Activated CD8-positive, alpha-beta memory T cell treated with anti-CD3 and anti-CD28 coated beads, Interleukin-2, amount 10 ng/mL, durations not matched to agents 7 days and 5 days (primary cell): ENCODE measurements around the gene ATXN10. TPM values are rescaled to one million over a fixed set of nuclear protein-coding genes. Genes with fewer than 3 reads are reported as not detected.
"Not testable (repeated sequence)": the region's sequence is repeated elsewhere in the genome, so short reads cannot be mapped to it uniquely, and the experiment has no call there.

ENCODE experiments used
- ATAC-seq: fragments of 150-1000 bp; cut with Tn5 transposase; one replicate; pipeline ENCODE4 v1.10.0; 2021; ENCODE audit warnings: moderate library complexity
- CTCF ChIA-PET: fragments of 350-600 bp; sonication (Branson Sonifier 250); formaldehyde crosslinking; loops from one replicate; lab custom pipeline; 2021; ENCODE audit warnings: antibody characterized with exemption; lab: Charles Lee
- DNase-seq: peaks from one replicate; pipeline ENCODE4 v3.0.0-alpha.2; 2020
- H3K27ac Mint-ChIP-seq: one replicate; pipeline ENCODE4 v1.8.0; 2021; ENCODE audit warnings: mild to moderate bottlenecking, mixed read lengths
- H3K27me3 Mint-ChIP-seq: one replicate; pipeline ENCODE4 v1.8.0; 2021; ENCODE audit warnings: mixed read lengths
- H3K36me3 Mint-ChIP-seq: one replicate; pipeline ENCODE4 v1.8.0; 2021; ENCODE audit warnings: mild to moderate bottlenecking, mixed read lengths
- H3K4me1 Mint-ChIP-seq: one replicate; pipeline ENCODE4 v1.8.0; 2021; ENCODE audit warnings: mixed read lengths
- H3K4me3 Mint-ChIP-seq: one replicate; pipeline ENCODE4 v1.8.0; 2021; ENCODE audit warnings: mild to moderate bottlenecking, moderate library complexity, mixed read lengths
- H3K9me3 Mint-ChIP-seq: one replicate; pipeline ENCODE4 v1.8.0; 2022; ENCODE audit warnings: low read depth, mixed read lengths
- total RNA-seq, 2 experiments: library from RNA; stranded (reverse); gene quantifications; one replicate each; pipeline ENCODE4 v1.2.3, GENCODE V29; 2021

ATXN10 gene
- total RNA-seq, 2 experiments from 2014 or later, result 93.6 to 112 TPM

DNA sequence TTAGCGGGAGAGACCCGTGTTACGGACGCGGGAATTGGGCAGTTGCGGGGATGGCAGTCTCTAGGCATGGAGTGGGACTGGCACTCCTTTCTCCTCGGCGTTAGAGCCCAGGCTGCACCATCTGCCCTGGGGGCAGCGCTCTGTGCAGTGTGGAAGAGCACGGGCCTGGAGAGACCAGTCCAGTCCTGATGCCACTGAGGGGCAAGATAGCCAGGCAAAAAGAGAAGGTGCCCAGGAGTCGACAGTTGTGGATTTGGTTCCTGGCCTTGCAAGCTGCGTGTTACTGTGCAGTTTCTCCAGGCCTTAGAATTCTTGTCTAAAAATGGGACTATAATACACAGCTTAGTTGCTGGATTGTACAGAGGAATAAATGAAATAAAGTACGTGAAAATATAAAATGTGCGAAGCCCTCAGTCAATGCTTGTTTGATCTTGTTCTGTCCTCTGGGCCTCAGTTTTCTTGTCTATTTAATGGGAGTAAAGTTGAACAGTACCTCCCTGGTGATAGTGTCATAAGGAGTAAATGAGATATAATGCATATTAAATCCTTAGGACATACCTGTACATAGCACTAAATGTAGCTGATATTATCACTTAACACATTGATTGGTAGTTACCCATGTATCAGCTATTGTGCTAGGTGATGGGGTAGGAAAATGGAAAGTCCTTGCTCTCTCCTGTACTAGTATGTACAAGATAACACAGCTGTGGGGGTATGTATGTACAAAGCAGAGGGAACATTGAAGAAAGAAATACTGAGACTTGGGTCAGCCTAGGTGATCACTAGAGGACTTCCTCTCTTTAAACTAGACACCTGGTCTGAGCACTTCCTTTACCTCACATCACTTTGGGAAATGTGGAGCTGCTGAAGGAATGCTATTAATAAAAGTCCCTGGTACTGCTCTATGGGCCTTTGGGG, 1.2 kb downstream of the ATXN10 start:
- Mint-ChIP-seq H3K4me1 (peaks cover 43% of the 10 kb centered on the region), H3K9me3 (no peaks in the 10 kb centered on the region), H3K27ac (peak overlapping the region; percentile 88), H3K27me3 (no peaks in the 10 kb centered on the region), H3K36me3 (peaks cover 18% of the 10 kb centered on the region), H3K4me3 (peak overlapping the region; percentile 91)
- CTCF ChIA-PET, result interaction anchor here (0.7 to 1.1 kb wide), 2 partner anchors 16 to 26 kb away, joined by 3 read pairs; no protein-coding TSS in a partner anchor
- peak; percentile 11 for ATAC-seq
- DNase-seq, result no peak

DNA sequence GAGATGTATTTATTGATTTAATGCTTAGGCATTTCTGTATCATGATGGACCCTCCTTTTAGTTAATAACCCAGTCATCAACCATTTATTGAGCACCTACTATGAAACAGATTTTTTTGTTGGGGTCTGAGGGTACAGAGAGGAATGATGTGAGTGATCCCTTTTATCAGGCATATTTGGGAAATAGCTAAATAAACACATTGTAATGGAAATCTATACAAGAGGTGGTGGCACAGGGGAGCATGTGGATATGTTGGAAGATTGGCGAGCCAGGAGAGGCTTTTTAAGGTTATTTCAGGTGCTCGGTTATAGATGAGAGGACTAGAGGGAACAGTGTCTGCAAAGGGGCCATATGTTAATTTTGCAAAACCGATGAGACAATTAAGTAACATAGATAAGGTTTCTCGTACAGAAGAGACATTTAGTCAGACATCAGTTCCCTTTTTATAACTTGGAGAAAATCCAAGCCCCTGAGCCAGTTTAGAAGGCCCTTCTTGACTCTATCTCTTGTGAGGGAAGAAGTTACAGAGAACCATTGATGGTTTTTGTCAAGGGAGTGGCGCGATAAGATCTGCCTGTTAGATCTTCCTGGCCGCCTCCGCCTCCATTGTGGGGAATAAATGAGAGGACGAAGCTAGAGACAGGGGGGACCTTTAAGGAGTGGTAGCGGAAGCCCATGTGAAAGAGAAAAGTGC, 2.0 kb downstream of the ATXN10 start:
- CTCF ChIA-PET, result interaction anchor here (1.1 kb wide), 1 partner anchor 27 kb away, joined by 3 read pairs; no protein-coding TSS in a partner anchor
- Mint-ChIP-seq H3K9me3 (no peaks in the 10 kb centered on the region), H3K27ac (no peak overlapping the region), H3K27me3 (no peaks in the 10 kb centered on the region), H3K4me3 (peak overlapping the region; percentile 91), H3K36me3 (peaks cover 18% of the 10 kb centered on the region), H3K4me1 (peaks cover 45% of the 10 kb centered on the region)
- DNase-seq, result no peak
- no peak for ATAC-seq

DNA sequence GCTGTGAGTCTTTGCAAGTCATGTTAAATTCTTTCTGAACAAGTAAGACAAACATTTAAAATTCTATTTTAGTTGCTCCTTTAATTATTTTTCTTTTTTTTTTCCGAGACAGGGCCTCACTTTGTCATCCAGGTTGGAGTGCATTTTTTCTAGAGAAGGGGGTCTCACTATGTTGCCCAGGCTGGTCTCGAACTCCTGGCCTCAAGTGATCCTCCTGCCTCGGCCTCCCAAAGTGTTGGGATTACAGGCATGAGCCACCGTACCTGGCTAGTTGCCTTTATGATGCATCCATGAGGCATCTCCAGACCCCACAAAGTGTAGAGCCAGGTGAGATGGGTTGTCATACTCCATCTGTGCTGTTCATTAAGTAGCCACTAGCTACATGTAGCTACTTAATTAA, 4.4 kb downstream of the ATXN10 start:
- DNase-seq (no peak), ATAC-seq (no peak)
- Mint-ChIP-seq H3K36me3 (peaks cover 18% of the 10 kb centered on the region), H3K4me3 (no peak overlapping the region), H3K27me3 (no peaks in the 10 kb centered on the region), H3K27ac (no peak overlapping the region), H3K9me3 (no peaks in the 10 kb centered on the region), H3K4me1 (peaks cover 53% of the 10 kb centered on the region)
- CTCF ChIA-PET, result interaction anchor here (1.0 kb wide), 1 partner anchor 98 kb away, joined by 3 read pairs; no protein-coding TSS in a partner anchor

DNA sequence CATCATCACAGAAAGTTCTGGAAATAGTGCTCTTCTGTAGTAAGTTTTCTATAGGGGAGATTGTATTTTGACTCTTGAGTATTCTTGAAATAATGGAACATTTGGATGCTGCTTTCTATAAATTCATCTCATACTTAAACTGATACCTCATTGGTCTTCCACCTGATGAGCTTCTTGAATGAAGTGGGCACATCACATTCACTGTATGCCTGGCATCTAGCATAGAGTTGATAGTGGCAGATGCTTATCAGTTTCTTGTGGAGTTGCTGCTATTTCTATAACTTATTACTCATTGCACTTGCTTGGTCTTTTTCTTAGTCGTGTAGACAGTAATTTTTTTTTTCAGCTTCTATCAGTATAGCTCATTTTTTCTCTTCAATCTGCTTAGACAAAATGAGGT, 5.4 kb downstream of the ATXN10 start:
- Mint-ChIP-seq H3K27me3 (no peaks in the 10 kb centered on the region), H3K9me3 (no peaks in the 10 kb centered on the region), H3K36me3 (peaks cover 18% of the 10 kb centered on the region), H3K27ac (no peak overlapping the region), H3K4me3 (no peak overlapping the region), H3K4me1 (peaks cover 53% of the 10 kb centered on the region)
- CTCF ChIA-PET, result no interaction called here
- DNase-seq (no peak), ATAC-seq (no peak)

DNA sequence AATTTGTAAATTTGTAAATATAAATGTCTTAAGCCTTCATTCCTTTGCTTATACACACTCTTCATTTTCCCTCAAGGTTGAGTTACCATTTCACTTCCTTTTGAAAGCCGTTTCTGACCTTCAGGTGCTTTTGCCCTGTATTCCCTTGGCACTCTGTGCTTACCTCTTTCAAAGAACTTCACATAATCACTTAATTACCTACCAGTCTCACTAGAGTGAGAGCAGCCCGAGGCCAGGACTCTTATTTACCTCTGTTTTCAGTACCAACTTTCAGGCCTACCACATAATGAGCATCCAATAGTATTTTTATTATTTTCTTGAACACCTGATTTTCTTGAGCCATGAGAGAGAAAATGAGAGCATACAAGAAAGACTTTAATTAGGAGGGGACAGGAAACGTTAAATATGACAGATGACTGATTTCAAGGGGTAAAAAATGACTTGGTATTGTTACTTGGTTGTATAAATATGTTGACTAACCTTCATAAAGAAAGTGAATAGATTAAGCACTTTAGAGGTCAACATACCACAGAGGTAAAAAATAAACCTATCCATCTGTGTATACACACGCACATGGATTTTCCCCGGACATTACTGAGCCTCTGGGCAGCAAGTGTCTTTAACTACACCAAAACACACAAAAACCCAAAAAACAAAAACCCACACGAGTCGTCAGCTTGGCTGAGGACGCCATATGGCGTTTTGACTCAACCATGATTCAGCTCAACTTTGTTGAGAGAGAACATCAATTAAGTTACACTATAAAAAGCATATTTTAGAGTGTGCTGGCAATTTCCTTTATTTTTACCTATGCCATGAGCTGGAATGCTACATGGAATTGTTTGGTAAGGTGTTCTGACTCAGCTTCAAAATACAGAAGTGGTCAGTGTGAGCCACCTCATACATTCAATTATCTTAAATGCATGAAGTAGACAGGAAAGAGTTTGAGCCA, 7.6 kb downstream of the ATXN10 start:
- Mint-ChIP-seq H3K27ac (no peak overlapping the region), H3K4me1 (peaks cover 33% of the 10 kb centered on the region), H3K9me3 (no peaks in the 10 kb centered on the region), H3K4me3 (no peak overlapping the region), H3K27me3 (no peaks in the 10 kb centered on the region), H3K36me3 (peaks cover 14% of the 10 kb centered on the region)
- CTCF ChIA-PET, result interaction anchor here (1.2 kb wide), 1 partner anchor 184 kb away, joined by 3 read pairs; no protein-coding TSS in a partner anchor
- DNase-seq (no peak), ATAC-seq (no peak)

DNA sequence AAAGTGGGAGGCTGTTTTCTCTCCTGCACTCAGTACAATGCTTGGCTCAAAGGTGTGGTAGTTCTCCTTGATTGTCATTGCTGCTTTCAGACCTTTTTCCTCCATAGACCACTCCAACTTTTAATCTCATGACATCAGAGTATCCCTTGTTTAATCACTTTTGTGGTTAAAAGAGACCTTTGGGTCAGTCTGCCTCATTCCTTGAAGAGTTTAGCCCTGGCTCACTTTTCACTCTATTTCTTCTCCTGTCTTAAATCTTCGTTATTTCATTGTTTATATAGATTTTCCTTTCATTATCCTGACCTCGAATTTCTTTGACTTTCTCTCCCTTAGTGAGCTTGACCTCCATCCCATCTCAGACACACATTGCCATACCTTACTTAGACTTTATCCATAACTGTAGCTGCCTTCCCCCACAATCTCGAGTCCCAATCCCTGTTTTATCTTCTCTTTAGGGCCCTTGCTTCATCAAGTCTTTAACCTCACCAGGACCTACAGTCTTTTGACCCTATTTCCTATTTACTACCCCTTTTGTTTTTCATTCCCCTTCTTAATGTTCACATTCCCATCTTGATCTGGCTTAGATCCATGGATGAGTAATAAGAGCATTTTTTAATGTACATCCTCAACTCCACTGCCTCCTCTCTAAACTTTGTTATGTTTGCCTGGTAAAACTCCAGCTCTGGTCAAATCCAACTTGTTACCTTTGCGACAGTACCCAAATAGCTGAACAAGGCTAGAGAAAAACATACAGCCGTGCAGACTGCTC, 9.5 kb downstream of the ATXN10 start:
- CTCF ChIA-PET, result no interaction called here
- H3K36me3 Mint-ChIP-seq, result peaks cover 10% of the 10 kb centered on the region

DNA sequence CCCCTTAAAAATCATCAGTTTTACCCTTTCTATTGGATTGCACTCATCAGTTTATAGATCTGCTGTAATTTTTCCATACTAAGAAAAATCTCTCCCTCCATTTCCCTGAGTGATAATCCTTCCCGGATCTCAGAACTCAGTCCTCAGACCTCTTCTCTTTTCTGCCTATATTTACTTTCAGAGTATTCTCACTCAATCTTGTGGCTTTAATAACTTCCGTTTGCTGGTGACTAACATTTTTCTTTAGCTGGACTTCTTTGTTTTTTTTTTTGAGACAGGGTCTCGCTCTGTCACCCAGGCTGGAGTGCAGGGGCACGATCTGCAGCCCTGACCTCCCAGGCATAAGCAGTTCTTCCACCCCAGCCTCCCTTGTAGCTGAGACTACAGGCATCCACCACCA, 10.4 kb downstream of the ATXN10 start:
- ATAC-seq (no peak), DNase-seq (no peak)
- Mint-ChIP-seq H3K27me3 (no peaks in the 10 kb centered on the region), H3K36me3 (peaks cover 6% of the 10 kb centered on the region), H3K4me1 (peaks cover 15% of the 10 kb centered on the region), H3K9me3 (no peaks in the 10 kb centered on the region), H3K27ac (no peak overlapping the region), H3K4me3 (no peak overlapping the region)
- CTCF ChIA-PET, result no interaction called here

More for the DNA sequence above, 9.5 kb downstream of the ATXN10 start:
- DNase-seq (no peak), ATAC-seq (no peak)
- Mint-ChIP-seq H3K27ac (no peak overlapping the region), H3K27me3 (no peaks in the 10 kb centered on the region), H3K4me1 (peaks cover 20% of the 10 kb centered on the region), H3K4me3 (no peak overlapping the region), H3K9me3 (no peaks in the 10 kb centered on the region)

DNA sequence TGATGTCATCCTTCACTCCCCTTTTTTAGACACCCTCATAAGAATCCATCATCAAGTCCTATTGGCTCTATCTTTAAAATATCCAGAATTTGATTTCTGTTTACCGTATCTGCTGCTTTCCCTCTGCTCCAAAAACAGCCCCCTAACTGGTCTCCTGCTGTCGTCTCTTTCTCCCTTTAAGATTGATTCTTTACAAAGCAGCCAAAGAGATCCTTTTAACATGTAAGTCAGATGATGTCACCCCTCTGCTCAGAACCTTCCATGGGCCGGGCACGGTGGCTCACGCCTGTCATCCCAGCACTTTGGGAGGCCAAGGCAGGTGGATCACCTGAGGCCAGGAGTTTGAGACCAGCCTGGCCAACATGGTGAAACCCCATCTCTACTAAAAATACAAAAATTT, 11.1 kb downstream of the ATXN10 start:
- ATAC-seq, H3K9me3 Mint-ChIP-seq, H3K4me3 Mint-ChIP-seq, CTCF ChIA-PET, H3K36me3 Mint-ChIP-seq, H3K27me3 Mint-ChIP-seq, DNase-seq, H3K27ac Mint-ChIP-seq: not testable (repeated sequence)
- H3K4me1 Mint-ChIP-seq, result peaks cover 11% of the 10 kb centered on the region

DNA sequence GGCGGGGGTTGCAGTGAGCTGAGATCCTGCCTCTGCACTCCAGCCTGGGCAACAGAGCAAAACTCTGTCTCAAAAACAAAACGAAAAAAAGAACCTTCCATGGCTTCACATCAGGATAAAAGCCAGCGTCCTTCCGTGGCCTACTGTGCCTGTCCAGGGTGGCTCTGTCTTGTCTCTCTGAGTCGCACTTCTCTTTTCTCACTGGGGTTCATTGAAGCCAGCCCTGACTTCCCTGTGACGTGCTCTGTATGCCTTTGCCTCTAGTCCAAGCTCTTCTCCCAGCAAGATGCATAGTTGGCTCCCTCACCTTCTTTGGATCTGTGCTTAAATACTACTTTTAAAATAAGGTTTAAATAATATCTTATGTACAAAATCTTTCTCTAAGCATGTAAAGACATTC, 11.6 kb downstream of the ATXN10 start:
- CTCF ChIA-PET, result no interaction called here
- no peaks in the 10 kb centered on the region for H3K36me3 Mint-ChIP-seq
- DNase-seq (no peak), ATAC-seq (no peak)
- no peak overlapping the region for H3K4me3 Mint-ChIP-seq
- peaks cover 8% of the 10 kb centered on the region for H3K4me1 Mint-ChIP-seq
- no peak overlapping the region for H3K27ac Mint-ChIP-seq
- H3K27me3 Mint-ChIP-seq, result no peaks in the 10 kb centered on the region
- H3K9me3 Mint-ChIP-seq, result no peaks in the 10 kb centered on the region

DNA sequence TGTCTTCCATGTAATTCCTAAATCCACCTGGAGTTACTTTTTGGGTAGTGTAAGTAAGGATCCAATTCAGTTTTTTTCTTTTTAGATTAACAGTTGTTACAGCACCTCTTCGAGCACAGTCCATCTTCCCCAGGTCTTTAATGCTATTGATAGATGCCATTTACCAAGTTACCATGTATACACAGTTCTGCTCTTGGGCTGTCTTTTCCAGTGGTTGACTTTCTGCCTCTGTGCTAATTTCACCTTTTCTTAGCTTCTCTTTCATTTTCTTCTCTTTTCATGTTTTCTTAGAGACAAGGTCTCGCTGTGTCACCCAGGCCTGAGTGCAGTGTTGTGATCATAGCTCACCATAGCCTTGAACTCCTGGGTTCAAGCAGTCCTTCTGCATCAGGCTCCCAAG, 12.0 kb downstream of the ATXN10 start:
- ATAC-seq (no peak), DNase-seq (no peak)
- Mint-ChIP-seq H3K36me3 (no peaks in the 10 kb centered on the region), H3K9me3 (no peaks in the 10 kb centered on the region), H3K27me3 (no peaks in the 10 kb centered on the region), H3K27ac (no peak overlapping the region), H3K4me3 (no peak overlapping the region), H3K4me1 (peaks cover 8% of the 10 kb centered on the region)
- CTCF ChIA-PET, result no interaction called here

DNA sequence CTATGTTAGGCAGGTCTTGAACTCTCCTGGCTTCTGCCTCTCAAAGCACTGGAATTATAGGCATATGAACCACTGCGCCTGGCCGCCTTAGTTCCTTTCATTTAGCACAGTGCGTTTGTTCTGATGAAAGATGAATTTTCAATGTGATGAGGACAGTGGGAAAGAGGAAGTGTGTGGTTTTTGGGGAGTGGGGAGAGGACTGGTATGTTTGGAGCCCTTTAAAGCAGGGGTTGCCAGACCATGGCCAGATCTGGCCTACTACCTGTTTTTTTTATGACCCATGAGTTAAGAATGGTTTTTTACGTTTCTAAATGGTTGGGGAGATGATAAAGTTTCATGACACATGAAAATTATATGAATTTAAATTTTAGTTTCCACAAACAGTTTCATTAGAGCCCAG, 12.5 kb downstream of the ATXN10 start:
- Mint-ChIP-seq H3K4me3 (no peak overlapping the region), H3K4me1 (peaks cover 5% of the 10 kb centered on the region), H3K27me3 (no peaks in the 10 kb centered on the region), H3K36me3 (no peaks in the 10 kb centered on the region), H3K27ac (no peak overlapping the region), H3K9me3 (no peaks in the 10 kb centered on the region)
- ATAC-seq (no peak), DNase-seq (no peak)
- CTCF ChIA-PET, result no interaction called here

DNA sequence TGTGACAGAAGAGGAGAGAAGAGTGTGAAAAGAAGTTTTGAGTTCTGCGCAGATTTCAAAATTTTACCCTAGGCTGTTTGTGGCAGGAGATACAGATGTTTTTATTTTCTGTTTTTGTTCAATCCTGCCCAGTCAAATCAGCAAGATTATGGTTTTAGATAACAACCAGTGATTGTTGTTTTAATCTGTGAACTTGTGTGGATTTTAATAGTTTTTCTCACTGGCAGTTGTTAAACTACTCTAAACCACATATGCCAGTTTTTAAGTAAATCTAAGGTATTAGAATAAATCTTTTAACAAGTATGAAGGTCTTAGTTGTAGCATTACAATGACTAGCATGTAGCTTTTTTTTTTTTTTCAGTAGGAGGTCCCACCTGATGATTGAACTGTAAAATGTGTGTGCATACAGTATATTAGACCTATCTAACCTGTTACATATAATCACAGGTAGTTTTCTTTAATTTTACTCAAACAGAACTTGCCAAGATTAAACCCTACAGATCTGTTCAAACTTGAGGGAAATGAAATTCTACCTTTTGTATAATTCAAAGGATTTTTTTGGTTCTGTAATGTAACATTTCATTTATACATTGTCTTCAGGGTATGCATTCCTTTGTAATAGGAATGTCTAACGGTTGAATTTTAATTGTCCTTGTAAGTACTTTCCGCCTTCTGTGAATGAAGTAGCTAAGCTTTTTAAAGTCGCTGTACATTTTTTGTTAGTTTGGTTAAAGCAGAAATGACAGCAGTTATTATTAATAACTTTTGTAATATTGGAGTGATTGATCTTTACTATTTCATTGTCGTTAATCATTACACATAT, 13.3 kb downstream of the ATXN10 start:
- Mint-ChIP-seq H3K9me3 (no peaks in the 10 kb centered on the region), H3K27ac (no peak overlapping the region), H3K4me3 (no peak overlapping the region), H3K27me3 (no peaks in the 10 kb centered on the region), H3K36me3 (peaks cover 3% of the 10 kb centered on the region), H3K4me1 (no peaks in the 10 kb centered on the region)
- no peak for ATAC-seq
- DNase-seq, result no peak
- CTCF ChIA-PET, result no interaction called here
